ENCODE measurements around the gene IMMP2L.

IMMP2L gene

DNA sequence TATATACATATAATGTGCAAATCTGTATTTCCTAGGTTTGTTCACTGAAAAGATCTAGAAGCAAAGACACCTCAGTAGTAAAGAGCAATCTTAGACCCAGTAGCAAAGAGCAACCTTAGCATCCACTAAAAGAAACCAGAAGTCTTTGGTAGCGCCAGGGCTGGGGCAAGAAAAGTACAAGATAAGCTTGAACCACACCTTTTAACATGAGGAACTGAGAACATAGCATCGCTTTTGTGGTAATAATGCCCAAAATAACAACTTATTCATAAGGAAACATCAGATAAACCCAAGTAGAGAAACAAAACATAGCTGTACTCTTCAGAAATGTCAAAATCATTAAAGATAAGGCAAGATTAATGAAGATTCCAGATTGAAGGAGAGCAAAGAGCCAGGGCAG is 173.4 kb downstream of the IMMP2L start:
- no peak for DNase-seq

DNA sequence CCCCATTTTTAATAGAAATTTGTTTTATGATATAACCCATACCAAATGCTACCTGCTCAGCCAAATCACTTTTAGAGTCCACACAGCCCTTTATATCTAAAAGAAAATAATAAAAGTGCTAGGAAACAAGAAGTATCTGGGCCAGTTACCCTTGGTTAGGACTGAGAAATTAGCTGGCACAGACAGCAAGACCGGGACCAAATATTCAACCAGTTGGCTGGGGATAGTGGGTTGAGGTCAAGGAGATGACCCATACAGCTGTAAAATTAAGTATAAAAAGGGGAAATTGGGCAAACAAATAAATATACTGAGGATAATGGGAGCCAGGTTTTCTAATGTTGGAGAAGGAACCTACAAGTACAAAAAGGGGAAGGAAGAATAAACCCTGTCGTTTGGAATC is 174.3 kb downstream of the IMMP2L start:
- no peak for DNase-seq

DNA sequence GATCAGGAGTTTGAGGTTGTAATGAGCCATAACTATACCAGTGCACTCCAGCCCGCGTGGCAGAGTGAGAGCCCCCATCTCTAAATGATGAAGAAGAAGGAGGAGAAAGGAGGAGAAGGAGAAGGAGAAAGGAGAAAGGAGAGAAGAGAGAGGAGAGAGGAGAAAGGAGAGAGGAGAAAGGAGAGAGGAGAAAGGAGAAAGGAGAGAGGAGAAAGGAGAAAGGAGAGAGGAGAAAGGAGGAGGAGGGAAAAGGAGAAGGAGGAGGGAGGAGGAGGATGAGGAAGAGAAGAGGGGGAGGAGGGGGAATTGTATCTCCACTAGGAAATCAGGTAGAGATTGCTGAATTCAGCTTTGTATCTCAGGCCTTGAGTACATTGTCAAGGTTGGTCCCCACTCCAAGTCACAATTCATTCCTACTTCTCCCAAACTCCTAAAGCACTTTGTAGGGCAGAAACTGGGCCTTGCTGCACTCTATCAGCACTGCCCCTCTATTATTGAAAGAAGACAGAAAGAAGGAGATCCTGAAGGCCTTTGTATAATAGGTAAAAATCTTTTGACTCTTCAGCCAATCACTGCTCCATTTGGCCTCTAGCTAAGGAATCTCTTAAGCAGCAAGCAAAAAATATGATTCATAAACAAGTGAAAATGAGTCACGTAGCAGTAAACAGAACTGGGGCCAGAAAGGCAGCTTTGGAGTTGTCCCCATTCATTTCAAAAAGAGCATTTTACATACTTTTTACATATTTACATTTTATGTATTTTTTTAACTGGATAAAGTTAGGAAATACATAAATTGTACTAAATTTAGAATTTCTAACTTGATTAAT is 178.0 kb downstream of the IMMP2L start:
- no peak for DNase-seq

DNA sequence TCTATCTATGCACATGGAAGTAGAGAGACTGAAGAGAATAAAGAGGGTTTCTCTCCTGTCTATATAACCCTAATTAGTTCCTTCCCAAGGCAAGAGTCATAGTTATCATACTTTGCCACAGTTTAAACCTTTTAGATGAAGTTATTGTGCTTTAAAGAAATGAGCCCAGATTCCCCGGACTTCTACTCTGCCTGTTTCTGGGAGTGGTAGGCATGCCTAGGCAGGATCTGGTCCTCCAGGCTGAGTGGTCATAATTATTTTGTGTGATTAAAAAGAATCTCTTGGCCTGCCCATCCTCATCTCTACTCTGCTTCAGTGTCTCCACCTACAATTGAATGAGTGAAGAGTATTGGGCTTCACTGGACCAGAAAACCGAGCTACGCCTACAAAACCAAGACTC is 179.2 kb downstream of the IMMP2L start:
- no peak for DNase-seq

DNA sequence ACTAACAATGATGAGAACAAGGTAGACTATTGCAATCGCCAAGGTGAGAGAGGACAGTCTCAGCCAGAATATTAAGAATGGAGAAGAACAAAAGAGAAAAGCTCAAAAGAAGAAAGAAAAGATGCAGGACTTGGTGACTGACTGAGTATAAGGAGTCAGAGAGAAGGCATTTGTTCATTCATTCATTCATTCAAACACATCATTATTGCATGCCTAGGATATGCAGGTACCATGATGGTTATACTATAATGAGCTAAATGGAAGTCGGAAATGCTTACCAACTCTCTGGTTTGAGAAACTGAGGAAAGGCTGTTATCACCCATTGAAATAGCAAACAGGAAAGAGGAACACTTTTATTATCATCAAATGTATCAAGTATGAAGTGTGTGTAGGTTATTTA is 180.7 kb downstream of the IMMP2L start:
- DNase-seq: no peak

DNA sequence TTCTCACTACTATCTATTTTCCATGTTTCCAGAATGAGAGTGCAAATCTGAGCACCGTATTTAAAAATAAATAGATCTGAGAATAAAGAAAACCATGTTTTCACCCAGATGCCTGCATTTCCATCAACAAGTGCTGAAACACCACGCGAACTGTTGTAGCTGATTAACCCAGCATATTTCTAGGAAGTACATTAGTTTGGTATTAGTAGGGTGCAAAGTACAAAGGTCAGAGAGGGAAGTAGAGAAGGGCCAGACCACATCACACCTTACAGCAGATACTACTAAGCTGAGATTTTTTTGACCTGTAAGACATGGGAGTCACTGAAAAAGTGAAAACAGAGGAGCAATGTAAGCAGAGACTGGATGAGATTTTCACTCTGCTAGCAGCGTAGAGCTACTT is 181.3 kb downstream of the IMMP2L start:
- no peak for DNase-seq

DNA sequence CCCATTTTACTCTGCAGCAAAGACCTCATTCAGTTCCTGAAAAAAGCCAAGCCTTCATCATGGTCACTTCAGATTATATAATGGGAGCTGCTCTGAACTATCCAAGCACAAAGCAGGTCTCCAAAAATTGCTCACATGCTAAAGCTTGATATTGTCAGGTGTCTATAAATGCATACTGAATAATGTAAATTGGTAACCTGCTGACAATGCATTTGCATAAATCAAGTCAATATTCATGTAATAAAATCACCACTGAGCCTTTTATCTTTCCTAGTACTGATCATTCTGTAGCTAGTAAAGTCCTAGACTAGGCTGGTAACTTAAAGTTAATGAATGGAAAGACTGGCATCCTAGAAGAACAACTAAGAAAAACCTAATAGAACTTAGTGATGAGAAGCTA is 188.3 kb downstream of the IMMP2L start:
- DNase-seq: no peak

DNA sequence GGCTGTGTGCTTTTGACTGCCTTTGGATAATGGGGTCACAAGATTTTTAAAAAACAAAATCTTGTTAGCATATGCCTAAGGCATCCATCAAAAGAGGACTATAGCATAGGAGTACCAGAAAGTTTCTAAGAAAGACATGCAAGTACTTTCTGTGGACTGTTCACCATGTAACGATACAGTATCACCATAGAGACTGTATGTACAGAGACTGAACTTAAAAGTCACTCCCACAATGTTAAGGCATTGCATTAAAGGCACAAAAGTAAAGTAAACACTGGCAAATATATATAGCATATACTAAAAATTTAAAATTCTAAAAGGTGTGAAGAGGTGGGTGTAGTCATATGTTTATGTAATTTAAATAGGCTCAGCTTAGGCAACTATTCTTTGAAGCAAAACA is 190.9 kb downstream of the IMMP2L start:
- no peak for DNase-seq

DNA sequence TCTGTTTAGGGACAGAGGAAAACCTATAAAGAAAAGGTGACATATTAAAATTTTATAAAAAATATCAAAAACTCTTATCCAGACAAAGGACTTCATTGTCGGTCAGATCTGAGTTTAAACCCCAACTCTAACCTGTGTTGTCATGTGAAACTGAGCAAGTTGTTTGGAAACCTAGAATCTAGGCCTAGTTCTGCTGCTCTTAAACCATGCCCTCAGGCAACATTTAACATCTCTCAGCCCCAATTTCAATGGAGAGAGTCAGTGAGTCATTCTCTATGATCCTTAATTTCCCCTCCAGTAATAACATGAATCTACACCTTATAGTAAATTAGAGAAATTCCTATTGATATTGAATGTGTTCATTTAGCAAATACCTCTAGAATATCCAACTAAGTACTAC is 192.3 kb downstream of the IMMP2L start:
- DNase-seq: no peak

DNA sequence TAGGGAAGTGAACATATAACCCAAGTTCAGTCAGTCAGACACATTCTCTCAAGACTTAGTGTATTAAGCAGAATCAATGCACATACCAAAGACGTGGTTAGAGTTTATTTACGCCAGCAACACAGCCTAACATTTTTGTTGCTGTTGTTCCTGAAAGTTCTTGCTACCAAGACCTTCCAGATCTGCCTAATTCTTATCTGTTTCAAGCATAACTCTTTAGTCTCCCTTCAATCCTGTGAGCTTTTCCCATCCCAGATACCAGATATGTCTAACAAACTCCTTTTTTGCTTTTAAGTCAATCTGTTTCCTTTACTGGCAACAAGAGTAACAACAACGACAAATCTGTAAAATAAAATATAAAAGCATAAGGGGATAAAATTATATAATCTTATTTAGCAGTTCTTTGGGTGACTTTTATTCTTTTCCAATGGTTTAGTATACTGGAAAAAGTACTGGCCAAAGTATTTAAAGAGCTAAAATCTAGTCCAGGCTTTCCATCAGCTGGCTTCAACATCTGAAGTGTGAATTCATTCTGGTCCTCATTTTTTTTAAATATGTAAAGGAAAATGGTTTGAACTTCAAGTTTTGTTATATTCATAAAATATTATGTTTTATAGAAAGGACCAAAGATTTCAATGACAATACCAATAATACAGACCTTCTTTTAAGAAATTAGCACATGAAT is 193.8 kb downstream of the IMMP2L start:
- no peak for DNase-seq

DNA sequence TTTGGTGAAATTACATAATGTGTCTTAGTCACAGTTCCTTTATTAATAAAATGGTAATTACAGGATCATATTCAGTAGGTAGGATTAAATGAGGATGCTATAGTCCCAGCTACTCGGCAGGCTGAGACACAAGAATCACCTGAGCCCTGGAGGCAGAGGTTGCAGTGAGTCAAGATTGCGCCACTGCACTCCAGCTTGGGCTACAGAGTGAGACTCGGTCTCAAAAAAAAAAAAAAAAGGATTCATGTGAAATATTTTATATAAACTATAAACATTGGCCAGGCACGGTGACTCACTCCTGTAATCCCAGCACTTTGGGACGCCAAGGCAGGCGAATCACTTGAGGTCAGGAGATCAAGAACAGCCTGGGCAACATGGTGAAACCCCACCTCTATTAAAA is 197.9 kb downstream of the IMMP2L start:
- no peak for DNase-seq

DNA sequence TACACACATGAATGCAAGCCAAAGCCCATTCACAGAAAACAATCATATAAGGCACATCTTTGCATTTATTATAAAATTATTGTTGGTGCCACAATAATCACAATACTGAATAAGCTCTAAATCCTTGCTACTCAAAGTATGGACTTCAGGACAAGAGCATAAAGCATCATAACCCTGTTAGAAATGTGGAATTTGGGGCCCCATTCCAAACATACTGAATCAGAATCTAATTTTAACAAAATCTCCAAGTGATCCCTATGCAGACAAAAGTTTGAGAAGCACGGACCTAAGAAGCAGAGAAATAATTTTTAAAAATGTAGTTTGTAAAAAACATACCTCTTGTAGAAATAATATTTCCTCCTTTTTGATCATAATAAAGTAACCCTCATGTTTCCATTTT is 199.2 kb downstream of the IMMP2L start:
- DNase-seq: no peak

DNA sequence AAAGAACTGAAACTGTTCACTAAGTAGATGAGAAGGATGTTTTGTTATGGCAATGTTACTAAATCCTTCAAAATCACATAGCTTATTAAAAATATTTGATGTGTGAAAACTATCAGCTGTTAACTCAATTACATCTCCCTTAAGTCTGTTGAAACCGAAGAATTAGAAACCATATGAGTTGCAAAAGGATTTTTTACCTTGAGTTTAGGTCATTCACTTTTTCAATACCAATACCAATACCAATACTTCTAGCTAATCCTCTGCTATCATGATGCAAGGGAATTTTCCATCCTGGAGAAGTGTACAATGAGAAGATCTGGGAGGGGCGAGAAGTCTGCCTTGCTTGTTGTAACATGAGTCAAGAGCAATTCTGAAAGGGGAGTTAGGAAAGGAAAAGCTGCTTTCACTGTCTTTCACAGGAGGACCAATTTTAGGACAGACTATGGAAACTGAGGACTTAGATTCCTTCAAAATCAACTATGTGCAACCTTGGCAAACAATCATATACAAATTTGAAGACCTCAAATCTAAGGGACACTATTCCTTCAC is 199.7 kb downstream of the IMMP2L start:
- DNase-seq: no peak

DNA sequence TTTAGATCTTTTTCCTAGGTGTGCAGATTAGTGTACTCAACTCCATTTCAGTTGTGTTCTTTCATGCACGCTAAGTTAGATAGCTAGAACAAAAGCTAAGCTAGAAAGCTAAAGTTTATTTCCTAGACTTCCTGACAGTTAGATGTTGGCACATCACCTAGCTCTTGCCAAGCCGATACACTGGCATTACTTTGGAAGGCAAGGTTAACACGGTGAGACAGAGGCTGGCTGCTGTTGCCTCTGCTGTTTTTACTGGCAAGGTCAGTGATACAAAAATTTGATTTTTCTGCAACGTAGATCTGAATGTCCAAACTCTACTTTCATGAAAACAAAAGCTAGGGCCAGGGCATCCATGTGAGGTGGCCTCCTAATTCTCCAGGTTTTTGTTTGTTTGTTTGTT is 203.4 kb downstream of the IMMP2L start:
- DNase-seq: no peak

DNA sequence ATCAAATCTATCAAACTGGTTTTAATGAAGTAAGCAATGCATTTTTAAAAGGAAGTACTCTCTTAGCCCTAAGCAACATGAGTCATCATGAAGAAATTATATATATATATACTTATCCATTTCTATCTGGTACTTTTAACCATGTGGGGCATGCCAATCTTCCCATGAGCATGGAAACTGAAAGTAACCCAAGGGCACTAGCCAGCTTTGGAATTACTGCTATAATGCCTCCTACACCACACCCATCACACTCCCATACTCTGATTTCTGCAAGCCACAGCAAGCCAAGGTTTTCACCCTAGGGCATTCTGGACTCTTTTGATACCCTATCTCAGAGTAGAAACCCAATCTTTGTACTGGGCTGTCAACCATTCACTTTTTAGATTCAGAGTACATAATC is 204.6 kb downstream of the IMMP2L start:
- DNase-seq: no peak

DNA sequence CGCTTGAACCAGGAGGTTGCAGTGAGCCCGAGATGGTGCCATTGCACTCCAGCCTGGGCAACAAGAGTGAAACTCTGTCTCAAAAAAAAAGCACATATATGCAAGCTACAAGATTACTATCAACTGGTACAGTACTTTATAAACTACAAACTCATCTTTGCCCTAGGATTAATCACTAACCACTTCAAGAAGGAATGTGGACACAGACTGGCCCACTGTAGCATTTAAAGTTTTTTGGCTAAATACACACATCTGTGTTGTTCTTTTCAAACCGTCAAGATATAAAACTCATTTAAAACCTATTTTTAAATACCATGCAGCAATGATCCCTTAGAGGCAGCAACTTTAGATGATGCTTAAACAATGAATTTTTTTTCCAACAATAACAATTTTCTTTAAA is 205.4 kb downstream of the IMMP2L start:
- no peak for DNase-seq

DNA sequence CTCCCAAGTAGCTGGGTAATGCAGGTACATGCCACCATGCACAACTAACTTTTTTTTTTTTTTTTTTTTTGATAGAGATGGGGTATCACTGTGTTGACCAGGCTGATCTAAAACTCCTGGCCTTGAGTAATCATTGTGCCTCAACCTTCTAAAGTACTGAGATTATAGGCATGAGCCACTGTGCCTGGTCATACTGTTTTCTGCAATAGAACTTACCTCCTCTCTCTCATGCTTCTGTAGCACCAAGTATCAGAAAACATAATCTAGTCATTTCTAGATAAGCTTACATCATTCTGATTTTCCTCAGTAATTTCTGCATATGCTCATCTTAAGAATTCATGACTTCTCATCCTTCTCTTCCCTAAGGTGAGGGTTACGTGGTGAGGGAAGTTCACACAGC is 210.0 kb downstream of the IMMP2L start:
- DNase-seq: no peak

DNA sequence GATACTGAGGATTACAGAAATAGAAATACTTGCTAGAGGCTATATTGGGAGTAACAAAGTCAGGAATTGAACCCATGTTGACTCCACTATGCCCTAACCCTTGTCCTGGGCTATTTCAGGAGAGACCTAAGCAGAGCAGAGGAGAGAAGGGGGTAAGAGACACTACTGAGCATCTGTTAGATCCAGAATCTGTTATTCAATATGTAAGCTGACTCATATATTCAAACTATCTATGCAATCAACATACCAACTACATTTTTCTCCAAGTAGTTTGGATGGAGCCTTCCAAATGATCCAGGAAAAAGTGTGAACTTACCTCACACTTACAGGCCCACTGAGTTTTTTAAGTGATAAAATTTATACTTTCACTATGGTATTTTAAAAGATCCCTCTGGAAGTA is 216.1 kb downstream of the IMMP2L start:
- no peak for DNase-seq

DNA sequence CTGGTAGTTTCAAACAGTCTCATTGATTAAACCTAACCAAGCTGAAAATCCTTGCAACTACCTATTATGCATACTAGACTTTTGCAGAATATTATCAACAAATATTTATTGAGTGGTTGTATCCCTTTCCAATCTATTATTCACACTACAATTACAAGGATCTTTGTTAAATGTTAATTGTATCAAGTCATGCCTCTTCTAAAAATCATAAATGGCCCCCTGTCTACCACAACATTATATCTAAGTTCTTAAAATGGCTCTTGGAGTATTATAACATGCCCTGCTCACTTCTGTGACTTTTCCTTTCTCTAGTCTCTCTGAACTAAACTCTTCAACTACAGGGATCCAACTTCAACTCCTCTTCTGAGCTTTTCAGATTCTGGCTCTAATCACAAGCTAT is 219.3 kb downstream of the IMMP2L start:
- DNase-seq: no peak

DNA sequence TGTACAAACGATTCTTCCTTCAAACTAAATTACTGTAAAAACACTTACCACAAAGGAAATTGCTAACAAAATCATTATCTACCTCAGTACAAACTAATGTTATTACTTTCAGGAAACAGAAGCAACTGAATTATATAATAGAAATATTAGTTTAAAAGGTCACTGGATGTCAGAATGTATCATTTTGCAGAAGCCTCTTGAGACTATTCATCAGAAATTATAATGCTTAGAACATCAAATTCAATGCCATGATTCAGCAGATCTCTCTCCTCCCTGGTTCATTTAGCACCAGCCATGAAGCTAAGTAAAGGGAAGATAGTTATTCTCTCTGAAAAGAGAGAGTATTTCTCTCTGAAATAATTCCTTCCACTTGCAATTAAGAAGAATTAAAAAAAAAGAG is 223.3 kb downstream of the IMMP2L start:
- DNase-seq: no peak

DNA sequence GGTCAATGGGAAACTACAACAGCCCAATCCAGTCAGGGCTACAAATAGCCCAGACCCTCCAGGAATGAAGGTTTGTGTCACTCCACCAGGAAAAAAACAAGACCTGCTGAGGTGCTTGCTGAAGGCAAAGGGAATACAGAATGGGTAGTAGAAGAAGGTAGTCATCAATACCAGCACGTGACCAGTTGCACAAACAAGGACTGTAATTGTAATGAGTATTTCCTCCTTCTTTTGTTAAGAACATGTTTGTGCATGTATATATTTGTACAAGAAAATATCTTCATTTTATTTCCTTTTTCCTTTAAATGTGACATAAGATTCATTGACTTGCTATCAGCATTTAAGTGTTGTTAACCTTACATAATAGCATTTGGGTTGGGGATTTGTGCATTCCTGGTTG is 229.3 kb downstream of the IMMP2L start:
- DNase-seq: no peak

DNA sequence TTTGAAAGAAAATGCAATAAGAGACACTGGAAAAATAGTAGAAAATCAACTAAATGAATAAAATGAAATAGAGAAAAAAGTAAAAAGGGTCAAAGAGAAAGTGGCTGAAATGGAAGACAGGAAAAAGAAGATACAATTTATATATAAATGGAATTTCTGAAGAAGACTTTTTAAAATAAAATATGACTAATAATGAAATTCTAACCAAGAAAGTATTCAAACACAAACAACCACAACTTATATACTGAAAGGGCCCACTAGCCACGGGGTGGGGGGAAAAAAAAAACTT is 232.1 kb downstream of the IMMP2L start:
- no peak for DNase-seq

DNA sequence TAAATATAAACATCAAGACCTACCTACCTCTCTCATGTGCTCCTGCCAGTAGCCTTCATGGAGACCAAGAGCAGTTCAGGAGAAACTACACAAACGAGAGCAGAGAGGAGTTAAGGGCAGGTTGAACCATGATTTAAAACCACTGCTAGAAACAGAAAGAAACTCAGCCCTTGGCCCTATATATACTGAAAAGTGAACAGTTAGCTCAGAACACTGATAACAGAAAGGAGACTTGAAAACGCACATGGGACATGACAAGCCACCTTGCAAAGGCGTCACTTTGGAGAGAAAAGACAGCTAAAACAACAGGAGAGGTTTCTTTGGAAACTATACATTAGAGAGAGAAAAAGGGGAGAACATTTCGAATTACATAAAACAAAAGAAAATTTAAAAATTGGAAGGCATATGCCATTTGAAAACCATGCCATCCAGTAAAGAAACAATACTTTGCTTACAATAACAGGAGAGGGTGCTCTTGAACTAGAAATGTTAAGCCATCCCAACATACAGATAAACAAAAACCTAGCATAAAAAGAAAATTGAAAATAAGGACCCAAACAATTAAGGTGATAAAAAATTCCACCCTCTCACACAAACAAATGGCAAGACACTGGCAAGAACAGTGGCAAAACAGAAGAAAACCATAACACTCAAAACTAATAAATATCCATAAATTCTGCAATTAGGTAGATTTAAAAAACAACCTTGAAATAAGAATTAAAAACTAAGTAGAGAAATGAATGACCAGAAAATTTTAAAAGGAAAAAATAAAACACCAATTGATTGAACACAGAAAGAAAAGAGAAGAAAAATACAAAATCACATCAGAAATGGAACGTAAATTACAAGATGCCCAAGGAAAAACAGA is 232.7 kb downstream of the IMMP2L start:
- DNase-seq: no peak

DNA sequence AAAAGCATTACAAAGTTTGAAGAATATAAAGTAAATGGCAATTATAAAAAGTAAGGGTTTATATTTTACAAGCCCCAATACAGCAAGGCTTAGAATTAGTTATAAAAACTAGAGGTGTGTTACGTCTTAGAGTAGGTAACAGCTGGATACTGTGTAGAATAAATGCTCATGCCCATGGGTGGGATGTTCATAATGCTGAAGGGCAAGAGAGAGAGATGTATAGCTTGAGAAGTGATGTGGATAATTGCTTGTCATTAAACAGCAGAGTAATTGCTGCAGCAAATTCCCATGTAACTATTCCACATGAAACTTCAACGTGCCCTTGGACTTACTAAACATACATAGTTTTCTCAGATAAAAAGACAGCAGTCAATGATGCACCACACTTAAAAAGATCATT is 233.8 kb downstream of the IMMP2L start:
- no peak for DNase-seq

All from effector CD8-positive, alpha-beta T cell (primary cell).